Measurements from ENCODE around the gene TMX4.
"Not testable (repeated sequence)": the region's sequence is repeated elsewhere in the genome, so short reads cannot be mapped to it uniquely, and the experiment has no call there.

TMX4 gene

DNA sequence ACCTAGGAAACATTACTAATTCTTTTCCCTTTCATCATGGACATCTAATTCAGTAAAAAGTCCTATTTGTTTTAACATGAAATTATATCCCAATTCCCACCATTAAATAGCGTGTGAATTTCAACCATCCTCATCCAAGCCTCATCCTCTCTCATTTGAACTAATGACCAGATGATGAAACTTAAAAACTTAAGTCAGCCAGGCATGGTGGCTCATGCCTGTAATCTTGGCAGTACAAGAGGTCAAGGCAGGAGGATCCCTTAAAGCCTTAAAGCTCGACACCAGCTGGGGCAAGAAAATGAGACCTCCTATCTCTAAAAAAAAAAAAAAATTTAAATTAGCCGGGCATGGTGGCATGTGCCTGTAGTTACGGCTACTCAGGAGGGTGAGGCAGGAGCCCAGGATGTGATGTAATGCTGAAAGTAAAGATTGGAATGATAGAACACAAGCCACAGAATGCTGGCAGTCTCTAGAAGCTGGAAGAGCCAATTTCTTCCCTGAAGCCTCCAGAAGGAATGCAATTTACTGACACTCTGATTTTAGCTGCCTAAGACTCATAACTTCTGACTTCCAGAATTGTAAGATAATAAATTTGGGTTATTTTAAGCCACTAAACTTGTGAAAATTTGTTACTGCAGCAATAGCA, 52.2 kb downstream of the TMX4 start:
- H3K4me1 Mint-ChIP-seq (ENCODE audit: low read depth), result no peaks in the 10 kb centered on the region
- no peak overlapping the region for H3K27ac Mint-ChIP-seq
- no peaks in the 10 kb centered on the region for H3K9me3 Mint-ChIP-seq
- H3K4me3 Mint-ChIP-seq, result no peak overlapping the region
- H3K36me3 Mint-ChIP-seq (ENCODE audit: low read depth), result no peaks in the 10 kb centered on the region
- peaks cover 13% of the 10 kb centered on the region for H3K27me3 Mint-ChIP-seq (ENCODE audit: low read depth)

DNA sequence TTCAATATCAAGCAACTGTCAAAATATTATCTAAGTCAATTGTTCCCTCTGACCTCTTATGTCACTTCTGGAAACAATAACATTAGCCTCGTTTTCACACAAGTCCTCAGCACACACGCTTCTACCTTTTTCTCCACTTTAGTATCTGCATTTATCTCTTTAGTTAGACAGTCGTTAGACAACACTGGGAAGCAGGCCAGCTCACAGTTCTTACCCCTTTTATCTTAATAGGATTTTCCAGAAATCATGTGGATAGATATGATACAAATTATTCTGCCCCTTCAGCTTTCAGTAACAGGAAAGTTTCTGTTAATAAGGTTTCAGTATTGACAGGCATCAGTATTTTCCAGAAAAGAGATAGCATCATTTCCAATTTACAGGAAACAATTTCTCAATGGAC, 53.4 kb downstream of the TMX4 start:
- H3K27ac Mint-ChIP-seq, result no peak overlapping the region
- H3K36me3 Mint-ChIP-seq (ENCODE audit: low read depth), result no peaks in the 10 kb centered on the region
- H3K27me3 Mint-ChIP-seq (ENCODE audit: low read depth), result peaks cover 7% of the 10 kb centered on the region
- no peaks in the 10 kb centered on the region for H3K9me3 Mint-ChIP-seq
- H3K4me1 Mint-ChIP-seq (ENCODE audit: low read depth), result no peaks in the 10 kb centered on the region
- no peak overlapping the region for H3K4me3 Mint-ChIP-seq

DNA sequence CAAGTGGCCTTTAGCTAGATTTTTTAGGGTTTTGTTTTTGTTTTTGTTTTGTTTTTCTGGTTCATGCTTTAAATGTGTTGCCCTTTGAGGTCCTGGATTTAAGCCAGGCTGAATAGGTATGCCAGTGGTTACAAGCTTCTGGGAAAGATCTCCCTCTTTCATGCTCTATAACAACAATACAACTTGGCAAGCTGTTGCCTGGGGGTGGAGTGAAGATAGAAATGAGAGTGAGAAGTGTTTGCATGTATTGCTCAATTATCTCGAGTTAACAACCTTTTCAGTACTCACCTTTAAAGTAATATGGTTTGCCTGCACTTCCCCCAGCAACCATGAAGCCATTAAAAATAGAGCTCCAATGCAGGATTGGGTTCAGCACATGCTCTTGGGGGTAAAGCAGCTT, 60.1 kb downstream of the TMX4 start:
- no peaks in the 10 kb centered on the region for H3K36me3 Mint-ChIP-seq (ENCODE audit: low read depth)
- no peak overlapping the region for H3K4me3 Mint-ChIP-seq
- no peaks in the 10 kb centered on the region for H3K9me3 Mint-ChIP-seq
- H3K4me1 Mint-ChIP-seq (ENCODE audit: low read depth), result no peaks in the 10 kb centered on the region
- no peak overlapping the region for H3K27ac Mint-ChIP-seq
- peaks cover 3% of the 10 kb centered on the region for H3K27me3 Mint-ChIP-seq (ENCODE audit: low read depth)

DNA sequence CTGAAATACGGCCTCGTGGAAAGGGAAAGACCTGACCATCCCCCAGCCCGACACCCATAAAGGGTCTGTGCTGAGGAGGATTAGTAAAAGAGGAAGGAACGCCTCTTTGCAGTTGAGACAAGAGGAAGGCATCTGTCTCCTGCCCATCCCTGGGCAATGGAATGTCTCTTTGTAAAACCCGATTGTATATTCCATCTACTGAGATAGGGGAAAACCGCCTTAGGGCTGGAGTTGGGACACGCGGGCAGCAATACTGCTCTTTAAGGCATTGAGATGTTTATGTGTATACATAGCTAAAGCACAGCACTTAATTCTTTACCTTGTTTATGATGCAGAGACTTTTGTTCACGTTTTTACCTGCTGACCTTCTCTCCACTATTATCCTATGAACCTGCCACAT, 63.0 kb downstream of the TMX4 start:
- H3K27ac Mint-ChIP-seq; H3K27me3 Mint-ChIP-seq (ENCODE audit: low read depth); H3K4me1 Mint-ChIP-seq (ENCODE audit: low read depth); H3K36me3 Mint-ChIP-seq (ENCODE audit: low read depth); H3K9me3 Mint-ChIP-seq; H3K4me3 Mint-ChIP-seq: not testable (repeated sequence)

DNA sequence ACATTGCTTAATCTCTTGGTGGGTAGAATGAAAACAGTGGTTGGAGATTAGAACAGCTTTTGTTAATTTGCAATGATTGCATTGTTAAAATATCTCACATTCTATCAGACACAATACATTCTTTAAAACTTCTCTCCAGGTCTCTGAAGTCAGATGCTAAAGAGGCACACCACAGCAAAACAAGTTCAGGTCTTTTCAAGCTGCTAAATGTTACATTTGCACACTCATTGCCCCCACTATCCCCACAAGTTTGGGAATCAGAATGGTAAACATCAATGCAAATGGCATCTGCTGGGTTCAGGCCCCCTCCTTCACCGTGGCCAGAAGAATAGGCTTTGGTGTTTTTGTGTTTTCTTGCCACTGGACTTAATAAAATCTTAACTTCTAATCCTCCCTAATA, 69.2 kb downstream of the TMX4 start:
- Mint-ChIP-seq H3K4me3 (no peak overlapping the region), H3K27ac (no peak overlapping the region), H3K9me3 (no peaks in the 10 kb centered on the region), H3K27me3 (ENCODE audit: low read depth) (no peaks in the 10 kb centered on the region), H3K4me1 (ENCODE audit: low read depth) (no peaks in the 10 kb centered on the region), H3K36me3 (ENCODE audit: low read depth) (no peaks in the 10 kb centered on the region)

DNA sequence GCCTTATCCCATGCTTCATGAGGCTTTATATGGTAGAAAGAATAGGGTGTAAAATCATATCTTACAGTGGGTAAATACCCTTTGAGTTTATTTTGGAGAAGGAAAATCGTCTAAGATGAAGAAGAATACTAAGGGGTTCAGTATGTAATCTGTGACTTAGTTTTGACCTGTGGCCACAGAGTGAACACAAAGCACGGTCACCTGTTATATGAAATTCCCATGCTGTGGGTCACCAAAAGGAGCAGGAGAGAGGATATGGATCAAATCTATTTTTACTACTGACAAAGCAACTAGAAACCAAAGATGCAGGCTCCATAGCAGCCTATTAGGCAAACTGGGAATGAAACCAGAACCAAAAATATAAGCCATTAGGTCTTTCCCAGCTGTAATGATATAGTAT, 75.7 kb downstream of the TMX4 start:
- H3K4me1 Mint-ChIP-seq (ENCODE audit: low read depth), result no peaks in the 10 kb centered on the region
- no peaks in the 10 kb centered on the region for H3K9me3 Mint-ChIP-seq
- no peak overlapping the region for H3K4me3 Mint-ChIP-seq
- H3K27ac Mint-ChIP-seq, result no peak overlapping the region
- peaks cover 11% of the 10 kb centered on the region for H3K27me3 Mint-ChIP-seq (ENCODE audit: low read depth)
- no peaks in the 10 kb centered on the region for H3K36me3 Mint-ChIP-seq (ENCODE audit: low read depth)

DNA sequence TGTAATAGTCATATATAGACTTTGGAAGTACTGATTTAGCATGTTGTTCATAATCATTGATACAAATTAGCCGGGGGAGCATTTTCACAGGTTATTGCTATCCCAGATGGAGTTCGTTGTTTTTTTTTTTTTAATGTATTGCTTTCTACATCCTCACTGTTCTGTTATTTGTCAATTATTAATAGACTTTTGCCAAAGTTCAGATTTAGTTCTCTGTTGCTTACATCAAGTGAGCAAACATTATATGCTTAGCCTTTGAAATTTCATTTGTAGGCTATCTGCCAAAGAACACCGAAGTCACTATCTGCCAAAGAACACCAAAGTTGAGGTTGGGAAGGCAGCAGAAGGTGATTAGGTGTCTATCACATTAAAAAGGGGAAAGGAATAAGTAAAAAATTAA, 79.2 kb downstream of the TMX4 start, which contains the start of gene HAO1:
Gene HAO1, minus strand, starts transcription at position 118 of the 400 bp plus-strand sequence. Its CDS starts 36 bp downstream, at position 82.
- H3K4me3 Mint-ChIP-seq, result no peak within 1 kb of the TSS
- H3K27ac Mint-ChIP-seq, result no peak within 1 kb of the TSS
- H3K27me3 Mint-ChIP-seq (ENCODE audit: low read depth), result peaks cover 11% of the 10 kb centered on the region
- H3K4me1 Mint-ChIP-seq (ENCODE audit: low read depth), result no peaks in the 10 kb centered on the region
- H3K9me3 Mint-ChIP-seq, result no peaks in the 10 kb centered on the region
- no peaks in the 10 kb centered on the region for H3K36me3 Mint-ChIP-seq (ENCODE audit: low read depth)

DNA sequence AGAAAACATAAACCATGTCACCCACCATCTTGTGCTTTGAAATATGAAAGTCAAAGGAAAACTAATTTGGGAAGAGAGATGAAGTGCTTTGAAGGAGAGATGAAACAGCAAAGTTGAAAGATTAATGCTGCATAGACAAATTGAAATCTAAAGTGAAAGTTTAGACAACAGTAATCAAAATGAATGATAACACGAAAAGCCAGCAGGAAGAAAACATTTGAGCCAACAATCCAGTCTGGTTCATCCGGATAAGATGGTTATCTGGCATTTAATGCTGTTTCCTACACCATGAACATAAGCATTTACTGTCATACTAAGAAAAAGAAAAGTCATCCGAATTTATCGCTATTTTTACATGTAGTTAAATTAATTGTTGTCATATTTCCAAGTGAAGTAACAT, 79.9 kb downstream of the TMX4 start:
- Mint-ChIP-seq H3K9me3 (no peaks in the 10 kb centered on the region), H3K27me3 (ENCODE audit: low read depth) (peaks cover 11% of the 10 kb centered on the region), H3K27ac (no peak overlapping the region), H3K36me3 (ENCODE audit: low read depth) (no peaks in the 10 kb centered on the region), H3K4me3 (no peak overlapping the region), H3K4me1 (ENCODE audit: low read depth) (no peaks in the 10 kb centered on the region)

DNA sequence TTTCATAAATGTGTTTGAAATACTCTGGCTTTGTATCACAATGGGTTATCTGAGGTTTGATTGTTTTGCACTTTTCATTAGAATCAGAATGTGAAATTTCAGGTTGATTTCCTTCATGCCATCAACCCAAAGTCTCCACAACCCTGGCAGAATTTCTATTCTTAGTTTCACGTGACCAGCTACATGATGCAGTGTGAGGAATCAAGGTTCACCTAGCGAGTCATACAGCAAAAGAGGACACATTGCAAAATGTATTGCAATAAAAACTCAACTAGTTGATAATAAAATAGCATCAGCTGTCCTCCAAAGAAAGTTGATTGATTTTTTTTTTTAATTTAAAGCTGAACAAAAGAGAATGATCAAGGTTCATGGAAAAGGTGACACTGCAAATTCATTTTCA, 81.5 kb downstream of the TMX4 start:
- no peaks in the 10 kb centered on the region for H3K4me1 Mint-ChIP-seq (ENCODE audit: low read depth)
- H3K27me3 Mint-ChIP-seq (ENCODE audit: low read depth), result peaks cover 11% of the 10 kb centered on the region
- no peaks in the 10 kb centered on the region for H3K36me3 Mint-ChIP-seq (ENCODE audit: low read depth)
- H3K27ac Mint-ChIP-seq, result no peak overlapping the region
- no peak overlapping the region for H3K4me3 Mint-ChIP-seq
- H3K9me3 Mint-ChIP-seq, result no peaks in the 10 kb centered on the region

DNA sequence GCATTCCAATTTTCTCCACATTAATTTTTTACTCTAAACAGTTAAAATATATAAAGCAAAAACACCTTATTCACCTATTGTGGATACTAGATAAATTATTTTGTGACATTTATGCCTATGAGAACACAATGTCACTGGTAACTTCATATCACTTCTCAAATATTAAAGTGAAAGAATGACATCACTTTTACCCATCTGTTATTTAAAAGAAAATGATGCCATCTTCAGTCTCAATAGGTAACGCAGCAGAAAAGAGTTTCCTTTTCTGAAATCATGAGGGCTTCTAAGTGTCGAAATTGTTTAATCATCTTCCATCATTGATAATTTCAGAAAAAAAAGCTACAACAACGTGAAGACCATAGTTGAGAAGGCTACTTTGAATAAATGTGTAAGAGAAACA, 82.2 kb downstream of the TMX4 start:
- Mint-ChIP-seq H3K27me3 (ENCODE audit: low read depth) (peaks cover 11% of the 10 kb centered on the region), H3K27ac (no peak overlapping the region), H3K4me1 (ENCODE audit: low read depth) (no peaks in the 10 kb centered on the region), H3K36me3 (ENCODE audit: low read depth) (no peaks in the 10 kb centered on the region), H3K9me3 (no peaks in the 10 kb centered on the region), H3K4me3 (no peak overlapping the region)

DNA sequence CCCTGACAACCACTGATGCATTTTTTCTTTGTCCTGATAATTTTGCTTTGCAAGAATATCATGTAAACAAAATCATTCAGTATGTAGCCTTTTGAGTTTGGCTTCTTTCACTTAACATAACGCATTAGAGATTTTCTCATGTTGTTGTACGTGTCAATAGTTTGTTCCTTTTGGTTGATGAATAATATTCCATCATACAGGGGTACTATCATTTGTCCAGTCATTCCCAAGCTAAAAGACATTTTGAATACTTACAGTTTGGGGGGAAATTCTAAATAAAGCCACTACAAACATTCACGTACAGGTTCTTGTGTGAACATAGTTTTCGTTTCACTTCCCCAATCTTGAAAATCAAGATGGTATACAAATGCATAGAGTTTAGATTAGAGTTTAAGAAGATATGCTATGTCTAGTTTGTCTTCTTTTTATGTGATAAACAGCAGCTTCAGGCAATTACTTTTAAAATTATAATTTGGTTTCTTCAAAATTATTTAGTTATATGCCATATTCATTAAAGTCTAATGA, 84.5 kb downstream of the TMX4 start:
- H3K27me3 Mint-ChIP-seq (ENCODE audit: low read depth), result peaks cover 6% of the 10 kb centered on the region
- no peak overlapping the region for H3K4me3 Mint-ChIP-seq
- no peaks in the 10 kb centered on the region for H3K4me1 Mint-ChIP-seq (ENCODE audit: low read depth)
- no peaks in the 10 kb centered on the region for H3K36me3 Mint-ChIP-seq (ENCODE audit: low read depth)
- H3K27ac Mint-ChIP-seq, result no peak overlapping the region
- no peaks in the 10 kb centered on the region for H3K9me3 Mint-ChIP-seq

DNA sequence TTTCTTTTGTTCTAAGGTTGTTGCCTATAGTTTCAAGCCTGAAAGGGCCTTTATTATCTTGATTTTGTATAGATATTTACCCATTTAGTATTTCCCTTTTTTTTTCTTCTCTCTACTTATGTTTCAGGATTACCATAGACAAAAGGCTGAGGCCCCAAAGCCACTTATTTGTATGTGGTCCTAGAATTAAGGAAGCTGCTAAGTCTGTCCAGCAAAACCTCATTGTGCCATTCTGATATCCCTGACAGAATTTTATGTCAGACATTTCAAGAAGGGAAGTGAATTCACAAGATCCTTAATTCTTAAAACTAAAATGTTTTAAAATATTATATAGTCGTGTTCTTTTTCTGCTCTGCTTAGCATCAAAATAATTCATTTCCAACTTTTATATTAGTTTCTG, 86.2 kb downstream of the TMX4 start:
- H3K9me3 Mint-ChIP-seq, result no peaks in the 10 kb centered on the region
- H3K27me3 Mint-ChIP-seq (ENCODE audit: low read depth), result no peaks in the 10 kb centered on the region
- no peaks in the 10 kb centered on the region for H3K36me3 Mint-ChIP-seq (ENCODE audit: low read depth)
- H3K4me3 Mint-ChIP-seq, result no peak overlapping the region
- no peak overlapping the region for H3K27ac Mint-ChIP-seq
- H3K4me1 Mint-ChIP-seq (ENCODE audit: low read depth), result no peaks in the 10 kb centered on the region

DNA sequence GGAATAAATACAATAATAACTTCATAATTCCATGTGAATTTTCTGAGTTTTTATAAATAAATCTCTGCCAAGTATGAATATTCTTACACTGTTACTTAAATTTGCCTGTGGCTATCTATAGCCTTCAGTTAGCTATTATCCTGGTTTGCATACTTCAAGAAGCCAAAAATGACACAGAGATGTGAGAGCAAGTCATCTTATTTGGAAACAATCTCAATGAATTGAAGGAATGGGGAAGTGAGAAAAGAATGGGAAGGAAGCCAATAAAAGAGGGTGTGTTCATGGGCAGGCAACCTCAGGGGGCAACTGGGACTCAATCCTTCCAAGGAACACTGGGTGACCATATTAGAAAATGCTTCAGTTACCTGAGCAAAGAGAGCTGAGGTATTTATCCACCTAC, 89.2 kb downstream of the TMX4 start:
- no peaks in the 10 kb centered on the region for H3K36me3 Mint-ChIP-seq (ENCODE audit: low read depth)
- no peak overlapping the region for H3K4me3 Mint-ChIP-seq
- no peaks in the 10 kb centered on the region for H3K9me3 Mint-ChIP-seq
- no peaks in the 10 kb centered on the region for H3K4me1 Mint-ChIP-seq (ENCODE audit: low read depth)
- no peaks in the 10 kb centered on the region for H3K27me3 Mint-ChIP-seq (ENCODE audit: low read depth)
- no peak overlapping the region for H3K27ac Mint-ChIP-seq

Data from T-helper 1 cell treated with Interleukin-12 subunit alpha and Interleukin-12 subunit beta and Interleukin-4 antibody, amounts not matched to agents 30 μg/mL and 1 μg/mL, for 36 hours (primary cell).